Adrenal gland (tissue), 5 donors: ENCODE data around the gene NRXN3.

Experiments
- POLR2A ChIP-seq, 2 donors: fragments of 450-650 bp; IDR thresholded peaks; one replicate each; pipeline ENCODE4 v1.6.1; 2017; ENCODE audit warnings: antibody characterized with exemption in 2 of 2, mild to moderate bottlenecking in 2 of 2, moderate library complexity in 1 of 2
- TF ChIP-seq, protein P1 (sequence below), 6 experiments: fragments of 450-650 bp in 4 of 6; fragments of 200-600 bp in 2 of 6; sonication (generic) in 1 of 6; IDR thresholded peaks; 1 replicate in 5 of 6; 2 replicates in 1 of 6; pipeline versions ENCODE4 v1.5.1 to v1.8.0; 2016 to 2021; ENCODE audit warnings: antibody characterized with exemption in 6 of 6, mild to moderate bottlenecking in 2 of 6, moderate library complexity in 1 of 6
- donor health status: DM: no; HTN: no; CAD: no.

DNA sequence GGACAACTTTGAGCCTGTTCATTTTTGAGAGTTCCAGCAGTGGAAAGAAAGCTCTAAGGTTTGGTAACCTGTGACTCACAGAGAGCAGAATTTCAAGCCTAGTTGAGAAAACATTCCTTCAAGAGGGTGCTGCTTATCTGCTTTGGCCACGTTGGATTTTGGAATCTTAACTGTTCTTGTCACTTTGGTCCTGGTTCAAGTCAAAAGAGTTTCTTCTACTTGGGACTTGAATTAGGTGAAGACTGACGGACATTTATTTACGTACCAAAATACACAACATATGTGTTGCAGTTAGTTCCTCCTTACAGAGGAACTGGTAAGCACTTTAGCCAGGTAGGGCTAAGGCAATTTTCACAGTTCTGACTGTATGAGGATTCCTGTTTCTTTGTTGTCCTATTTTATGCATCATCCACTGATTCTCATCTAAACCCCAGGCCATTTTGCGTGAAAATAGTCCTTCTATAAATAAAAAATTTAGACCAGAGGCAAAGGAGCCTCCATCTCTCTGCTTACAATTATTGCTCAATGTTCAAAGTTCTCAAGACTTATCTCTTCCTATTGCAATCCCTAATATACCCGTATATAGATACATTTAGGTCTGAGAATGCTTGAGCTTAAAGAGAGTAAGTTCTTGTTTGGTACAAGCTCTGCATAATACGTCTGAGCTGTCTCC, 1460.3 kb downstream of the NRXN3 start:
- TF ChIP-seq, protein P1, sequence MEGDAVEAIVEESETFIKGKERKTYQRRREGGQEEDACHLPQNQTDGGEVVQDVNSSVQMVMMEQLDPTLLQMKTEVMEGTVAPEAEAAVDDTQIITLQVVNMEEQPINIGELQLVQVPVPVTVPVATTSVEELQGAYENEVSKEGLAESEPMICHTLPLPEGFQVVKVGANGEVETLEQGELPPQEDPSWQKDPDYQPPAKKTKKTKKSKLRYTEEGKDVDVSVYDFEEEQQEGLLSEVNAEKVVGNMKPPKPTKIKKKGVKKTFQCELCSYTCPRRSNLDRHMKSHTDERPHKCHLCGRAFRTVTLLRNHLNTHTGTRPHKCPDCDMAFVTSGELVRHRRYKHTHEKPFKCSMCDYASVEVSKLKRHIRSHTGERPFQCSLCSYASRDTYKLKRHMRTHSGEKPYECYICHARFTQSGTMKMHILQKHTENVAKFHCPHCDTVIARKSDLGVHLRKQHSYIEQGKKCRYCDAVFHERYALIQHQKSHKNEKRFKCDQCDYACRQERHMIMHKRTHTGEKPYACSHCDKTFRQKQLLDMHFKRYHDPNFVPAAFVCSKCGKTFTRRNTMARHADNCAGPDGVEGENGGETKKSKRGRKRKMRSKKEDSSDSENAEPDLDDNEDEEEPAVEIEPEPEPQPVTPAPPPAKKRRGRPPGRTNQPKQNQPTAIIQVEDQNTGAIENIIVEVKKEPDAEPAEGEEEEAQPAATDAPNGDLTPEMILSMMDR (IDR thresholded peaks at IDR 0.05), result no peak
- TF ChIP-seq POLR2A (IDR thresholded peaks at IDR 0.05), result no peak
